DOHH2 (cell line): ENCODE data around the gene TPST1.
"Not testable (repeated sequence)": the region's sequence is repeated elsewhere in the genome, so short reads cannot be mapped to it uniquely, and the experiment has no call there.

Experiments
- H3F3A ChIP-seq: fragments of 200-600 bp; sonication (generic), shearing (Covaris generic); 2 replicates; pipeline ENCODE4 v1.6.0; 2016; ENCODE audit warnings: antibody characterized with exemption, mild to moderate bottlenecking; ENCODE audit not compliant: control insufficient read depth, insufficient read depth
- H3K27ac ChIP-seq: fragments of 200-600 bp; sonication (generic); 2 replicates; pipeline ENCODE4 v1.5.1; 2014; ENCODE audit warnings: low read depth, mild to moderate bottlenecking, low read length, moderate library complexity
- H3K27me3 ChIP-seq: fragments of 200-600 bp; sonication (generic); 2 replicates; pipeline ENCODE4 v1.6.1; 2014; ENCODE audit warnings: mild to moderate bottlenecking, low read length, mixed read lengths; ENCODE audit not compliant: control insufficient read depth
- H3K36me3 ChIP-seq: fragments of 200-600 bp; sonication (generic); 2 replicates; pipeline ENCODE4 v1.6.1; 2014; ENCODE audit warnings: mild to moderate bottlenecking, low read length, moderate library complexity, mixed read lengths; ENCODE audit not compliant: control insufficient read depth
- H3K4me1 ChIP-seq: fragments of 200-600 bp; sonication (generic); 2 replicates; pipeline ENCODE4 v1.6.1; 2014; ENCODE audit warnings: mild to moderate bottlenecking, low read length, mixed read lengths; ENCODE audit not compliant: control insufficient read depth
- H3K4me2 ChIP-seq: fragments of 200-600 bp; sonication (generic); 2 replicates; pipeline ENCODE4 v1.6.0; 2014; ENCODE audit warnings: mild to moderate bottlenecking, low read length, moderate library complexity
- H3K4me3 ChIP-seq: fragments of 200-600 bp; sonication (generic); 2 replicates; pipeline ENCODE4 v1.5.1; 2014; ENCODE audit warnings: mild to moderate bottlenecking, low read length, mixed read lengths
- H3K79me2 ChIP-seq: fragments of 200-600 bp; sonication (generic); 2 replicates; pipeline ENCODE4 v1.6.1; 2014; ENCODE audit warnings: mild to moderate bottlenecking, low read length, mixed read lengths; ENCODE audit not compliant: control insufficient read depth
- H3K9me2 ChIP-seq: fragments of 200-600 bp; sonication (generic); replicated peaks from 2 replicates; pipeline ENCODE4 v1.6.1; 2014; ENCODE audit warnings: mild to moderate bottlenecking, low read length, mixed read lengths; ENCODE audit not compliant: control insufficient read depth
- H3K9me3 ChIP-seq: fragments of 200-600 bp; sonication (generic); 2 replicates; pipeline ENCODE4 v1.6.1; 2014; ENCODE audit warnings: antibody characterized with exemption, low read length, mixed read lengths; ENCODE audit not compliant: control insufficient read depth, insufficient read depth
- H4K20me1 ChIP-seq: fragments of 200-600 bp; sonication (generic); 2 replicates; pipeline ENCODE4 v1.6.0; 2014; ENCODE audit warnings: low read depth, mild to moderate bottlenecking, antibody characterized with exemption, low read length, moderate library complexity; ENCODE audit not compliant: control insufficient read depth, insufficient read depth
- CTCF ChIP-seq: fragments of 200-600 bp; sonication (generic); IDR thresholded peaks from one replicate; pipeline ENCODE4 v1.5.1; 2014; ENCODE audit warnings: antibody characterized with exemption, mild to moderate bottlenecking, low read depth, low read length; ENCODE audit not compliant: poor library complexity, severe bottlenecking
- EZH2phosphoT487 ChIP-seq: fragments of 200-600 bp; sonication (generic); IDR thresholded peaks from 2 replicates; pipeline ENCODE4 v1.6.1; 2017; ENCODE audit warnings: borderline replicate concordance, mild to moderate bottlenecking, antibody characterized with exemption, low read length, moderate library complexity, mixed read lengths

TPST1 gene

GRCh38 chr7:66377714-66378113, 172.6 kb downstream of the TPST1 start:
- H3K36me3 ChIP-seq = no peaks in the 10 kb centered on the region
- H3K4me2 ChIP-seq = no peak overlapping the region
- no peaks in the 10 kb centered on the region for H3K9me2 ChIP-seq
- no peaks in the 10 kb centered on the region for H3K79me2 ChIP-seq
- H3K27ac ChIP-seq = no peak overlapping the region
- H3K27me3 ChIP-seq = no peaks in the 10 kb centered on the region
- no peaks in the 10 kb centered on the region for H3K4me1 ChIP-seq
- H3K9me3 ChIP-seq = no peaks in the 10 kb centered on the region
- H3K4me3 ChIP-seq = no peak overlapping the region
- TF ChIP-seq EZH2phosphoT487 (no peak), CTCF (no peak)
- H4K20me1 ChIP-seq = no peaks in the 10 kb centered on the region
- H3F3A ChIP-seq = no peaks in the 10 kb centered on the region

- no peaks in the 10 kb centered on the region for H3K27me3 ChIP-seq
- no peak overlapping the region for H3K27ac ChIP-seq
These were observed 174.5 kb downstream of the TPST1 start for GRCh38 chr7:66379542-66380160.

GRCh38 chr7:66380272-66380888, 175.2 kb downstream of the TPST1 start:
- H3K36me3 ChIP-seq = no peaks in the 10 kb centered on the region
- no peaks in the 10 kb centered on the region for H3K4me1 ChIP-seq
- H3K9me3 ChIP-seq = no peaks in the 10 kb centered on the region
- H3K27me3 ChIP-seq = no peaks in the 10 kb centered on the region
- H3K4me2 ChIP-seq = no peak overlapping the region
- H3K27ac ChIP-seq = no peak overlapping the region
- H4K20me1 ChIP-seq = no peaks in the 10 kb centered on the region
- H3K9me2 ChIP-seq = no peaks in the 10 kb centered on the region
- no peaks in the 10 kb centered on the region for H3K79me2 ChIP-seq
- no peaks in the 10 kb centered on the region for H3F3A ChIP-seq
- TF ChIP-seq EZH2phosphoT487 (no peak), CTCF (no peak)
- no peak overlapping the region for H3K4me3 ChIP-seq

More at GRCh38 chr7:66379542-66380160, 174.5 kb downstream of the TPST1 start:
- Histone ChIP-seq H3K79me2 (no peaks in the 10 kb centered on the region), H4K20me1 (no peaks in the 10 kb centered on the region), H3F3A (no peaks in the 10 kb centered on the region), H3K36me3 (no peaks in the 10 kb centered on the region), H3K9me3 (no peaks in the 10 kb centered on the region), H3K4me3 (no peak overlapping the region), H3K4me1 (no peaks in the 10 kb centered on the region), H3K4me2 (no peak overlapping the region), H3K9me2 (no peaks in the 10 kb centered on the region)
- TF ChIP-seq EZH2phosphoT487 (no peak), CTCF (no peak)

GRCh38 chr7:66382182-66382923, 177.2 kb downstream of the TPST1 start:
- H4K20me1 ChIP-seq, H3F3A ChIP-seq, H3K36me3 ChIP-seq, H3K27ac ChIP-seq, H3K4me1 ChIP-seq, H3K9me3 ChIP-seq, H3K79me2 ChIP-seq, H3K4me3 ChIP-seq, H3K9me2 ChIP-seq, H3K4me2 ChIP-seq, H3K27me3 ChIP-seq: not testable (repeated sequence)

- H3K4me1 ChIP-seq, H4K20me1 ChIP-seq, H3K9me2 ChIP-seq, H3K9me3 ChIP-seq, H3K27me3 ChIP-seq, H3K4me3 ChIP-seq, H3K36me3 ChIP-seq, H3K4me2 ChIP-seq, H3F3A ChIP-seq, H3K79me2 ChIP-seq, H3K27ac ChIP-seq: not testable (repeated sequence)
These were observed 180.2 kb downstream of the TPST1 start for GRCh38 chr7:66385191-66385905.
